Measurements from ENCODE around the gene PTPRD. TPM values are rescaled to one million over a fixed set of nuclear protein-coding genes. Genes with fewer than 3 reads are reported as not detected.

PTPRD gene
- total RNA-seq, 2 donors from 2014 or later, result 97.4 to 101 TPM

DNA sequence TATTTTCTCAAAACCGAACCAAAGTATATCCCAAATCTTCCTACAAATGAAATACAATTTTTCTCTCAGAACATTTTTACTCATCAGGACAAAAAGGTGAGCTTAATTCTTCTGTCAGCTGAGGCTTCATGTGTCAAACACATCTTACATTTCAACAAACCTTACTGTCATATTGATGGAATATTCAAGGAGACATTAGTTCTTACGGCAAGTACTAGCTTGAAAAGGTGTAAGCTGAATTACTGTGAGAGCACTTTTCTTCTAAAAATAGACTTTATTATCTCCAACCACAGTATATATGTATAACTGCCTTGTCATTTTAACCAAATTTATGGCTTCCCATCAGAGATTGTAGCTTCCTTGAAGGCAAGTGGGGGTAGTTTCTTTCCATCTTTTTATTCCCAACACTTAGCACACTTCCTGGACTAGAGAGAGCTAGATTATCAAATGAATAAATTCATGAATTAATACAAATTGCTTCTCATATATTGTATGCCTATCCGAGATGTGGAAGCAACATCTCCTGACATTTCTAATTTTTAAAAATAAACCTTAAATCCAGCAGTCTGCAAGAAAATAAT lies 1990.5 kb downstream of the PTPRD start:
- H3K9me3 Mint-ChIP-seq, result no peaks in the 10 kb centered on the region
- WGBS, 2 experiments (ENCODE audit: insufficient coverage in 1 of 2, insufficient read length in 1 of 2), result 97 to 100% methylated on average over 3 of the region's 3 CpGs

DNA sequence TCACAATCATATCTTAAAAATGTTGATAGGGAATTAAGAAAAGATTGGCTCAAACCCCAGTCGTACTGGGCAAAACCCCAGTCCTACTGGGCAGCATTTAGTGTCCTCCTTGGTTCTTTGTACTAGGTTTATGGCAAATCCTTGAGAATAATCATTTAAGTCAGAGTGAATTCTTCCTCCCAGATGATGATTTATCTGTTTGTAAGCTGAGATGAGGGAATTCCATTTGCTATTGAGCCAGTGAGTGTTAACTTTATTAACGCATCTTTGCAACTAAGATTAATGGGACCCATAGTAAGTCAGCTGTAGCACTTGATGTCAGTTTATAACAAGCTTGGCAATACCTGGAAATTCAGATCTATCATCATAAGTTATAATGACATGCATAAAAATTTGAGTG lies 1991.4 kb downstream of the PTPRD start:
- no peak overlapping the region for H3K27ac ChIP-seq (ENCODE audit: low read depth, low read length)
- peaks cover 3% of the 10 kb centered on the region for H3K9me3 ChIP-seq (ENCODE audit: control insufficient read depth, low read length)
- no peaks in the 10 kb centered on the region for H3K9me3 Mint-ChIP-seq
- no peaks in the 10 kb centered on the region for H3K4me1 ChIP-seq (ENCODE audit: control insufficient read depth, insufficient read depth, low read length)
- H3K36me3 Mint-ChIP-seq (ENCODE audit: low read depth), result no peaks in the 10 kb centered on the region
- H3K4me1 Mint-ChIP-seq, result peaks cover 7% of the 10 kb centered on the region
- DNase-seq, result no peak
- H3K27me3 Mint-ChIP-seq (ENCODE audit: insufficient read depth), result peaks cover 3% of the 10 kb centered on the region
- no peak overlapping the region for H3K27ac Mint-ChIP-seq
- H3K36me3 ChIP-seq (ENCODE audit: control insufficient read depth, insufficient read depth, low read length), result no peaks in the 10 kb centered on the region
- no peak overlapping the region for H3K4me3 ChIP-seq (ENCODE audit: low read length)
- H3K4me3 Mint-ChIP-seq, result no peak overlapping the region
- WGBS, 2 experiments (ENCODE audit: insufficient coverage in 1 of 2, insufficient read length in 1 of 2), result 98% methylated on average over 2 of the region's 2 CpGs; no CpG with 5 or more reads in 1 of the 2 experiments
- no peak overlapping the region for H3K9ac ChIP-seq (ENCODE audit: extremely low read depth, low read length, poor library complexity, severe bottlenecking)
- TF ChIP-seq, protein P1, sequence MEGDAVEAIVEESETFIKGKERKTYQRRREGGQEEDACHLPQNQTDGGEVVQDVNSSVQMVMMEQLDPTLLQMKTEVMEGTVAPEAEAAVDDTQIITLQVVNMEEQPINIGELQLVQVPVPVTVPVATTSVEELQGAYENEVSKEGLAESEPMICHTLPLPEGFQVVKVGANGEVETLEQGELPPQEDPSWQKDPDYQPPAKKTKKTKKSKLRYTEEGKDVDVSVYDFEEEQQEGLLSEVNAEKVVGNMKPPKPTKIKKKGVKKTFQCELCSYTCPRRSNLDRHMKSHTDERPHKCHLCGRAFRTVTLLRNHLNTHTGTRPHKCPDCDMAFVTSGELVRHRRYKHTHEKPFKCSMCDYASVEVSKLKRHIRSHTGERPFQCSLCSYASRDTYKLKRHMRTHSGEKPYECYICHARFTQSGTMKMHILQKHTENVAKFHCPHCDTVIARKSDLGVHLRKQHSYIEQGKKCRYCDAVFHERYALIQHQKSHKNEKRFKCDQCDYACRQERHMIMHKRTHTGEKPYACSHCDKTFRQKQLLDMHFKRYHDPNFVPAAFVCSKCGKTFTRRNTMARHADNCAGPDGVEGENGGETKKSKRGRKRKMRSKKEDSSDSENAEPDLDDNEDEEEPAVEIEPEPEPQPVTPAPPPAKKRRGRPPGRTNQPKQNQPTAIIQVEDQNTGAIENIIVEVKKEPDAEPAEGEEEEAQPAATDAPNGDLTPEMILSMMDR (conservative IDR thresholded peaks at IDR 0.05), result no peak
- no peaks in the 10 kb centered on the region for H3K27me3 ChIP-seq (ENCODE audit: control insufficient read depth, insufficient read depth, low read length, poor library complexity, severe bottlenecking)

More for the DNA sequence above, 1990.5 kb downstream of the PTPRD start:
- H3K27me3 Mint-ChIP-seq (ENCODE audit: insufficient read depth), result peaks cover 3% of the 10 kb centered on the region
- H3K9me3 ChIP-seq (ENCODE audit: control insufficient read depth, low read length), result peaks cover 3% of the 10 kb centered on the region
- H3K9ac ChIP-seq (ENCODE audit: extremely low read depth, low read length, poor library complexity, severe bottlenecking), result no peak overlapping the region
- no peaks in the 10 kb centered on the region for H3K36me3 ChIP-seq (ENCODE audit: control insufficient read depth, insufficient read depth, low read length)
- no peak overlapping the region for H3K4me3 ChIP-seq (ENCODE audit: low read length)
- no peaks in the 10 kb centered on the region for H3K36me3 Mint-ChIP-seq (ENCODE audit: low read depth)
- H3K27ac Mint-ChIP-seq, result no peak overlapping the region
- TF ChIP-seq, protein P1 (conservative IDR thresholded peaks at IDR 0.05), result no peak
- H3K4me3 Mint-ChIP-seq, result no peak overlapping the region
- no peaks in the 10 kb centered on the region for H3K4me1 ChIP-seq (ENCODE audit: control insufficient read depth, insufficient read depth, low read length)
- H3K4me1 Mint-ChIP-seq, result peaks cover 15% of the 10 kb centered on the region
- no peaks in the 10 kb centered on the region for H3K27me3 ChIP-seq (ENCODE audit: control insufficient read depth, insufficient read depth, low read length, poor library complexity, severe bottlenecking)
- H3K27ac ChIP-seq (ENCODE audit: low read depth, low read length), result no peak overlapping the region
- DNase-seq, result no peak

DNA sequence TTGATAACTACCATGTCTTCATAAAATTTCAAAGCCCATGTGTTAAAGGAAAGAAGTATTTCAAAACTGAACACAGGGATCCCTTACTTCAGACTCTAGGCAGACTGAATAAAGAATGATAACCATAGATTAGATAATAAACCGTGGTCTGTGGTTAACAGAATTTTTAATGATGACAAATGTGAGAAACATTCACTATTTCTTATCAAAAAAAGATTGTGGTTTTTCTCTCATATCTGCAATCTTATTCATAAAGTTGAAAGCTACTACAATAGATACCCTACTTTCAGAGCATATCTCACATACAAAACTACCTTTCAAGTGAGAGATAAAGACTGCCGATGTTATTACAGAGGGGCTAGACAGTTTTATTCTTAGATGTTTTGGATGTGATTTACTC lies 1996.4 kb downstream of the PTPRD start:
- TF ChIP-seq, protein P1 (conservative IDR thresholded peaks at IDR 0.05), result no peak
- 100% methylated on average over 2 of the region's 2 CpGs; no CpG with 5 or more reads in 1 of the 2 experiments for WGBS, 2 experiments (ENCODE audit: insufficient coverage in 1 of 2, insufficient read length in 1 of 2)

More for the DNA sequence above, 1996.4 kb downstream of the PTPRD start:
- Histone ChIP-seq H3K9ac (ENCODE audit: extremely low read depth, low read length, poor library complexity, severe bottlenecking) (no peak overlapping the region), H3K4me3 (ENCODE audit: low read length) (no peak overlapping the region), H3K27me3 (ENCODE audit: control insufficient read depth, insufficient read depth, low read length, poor library complexity, severe bottlenecking) (no peaks in the 10 kb centered on the region), H3K9me3 (ENCODE audit: control insufficient read depth, low read length) (no peaks in the 10 kb centered on the region), H3K27ac (ENCODE audit: low read depth, low read length) (no peak overlapping the region), H3K36me3 (ENCODE audit: control insufficient read depth, insufficient read depth, low read length) (no peaks in the 10 kb centered on the region), H3K4me1 (ENCODE audit: control insufficient read depth, insufficient read depth, low read length) (peaks cover 4% of the 10 kb centered on the region)
- H3K4me1 Mint-ChIP-seq, result peaks cover 11% of the 10 kb centered on the region
- no peak for DNase-seq
- H3K36me3 Mint-ChIP-seq (ENCODE audit: low read depth), result no peaks in the 10 kb centered on the region
- peaks cover 1% of the 10 kb centered on the region for H3K27me3 Mint-ChIP-seq (ENCODE audit: insufficient read depth)
- H3K27ac Mint-ChIP-seq, result no peak overlapping the region
- no peak overlapping the region for H3K4me3 Mint-ChIP-seq
- no peaks in the 10 kb centered on the region for H3K9me3 Mint-ChIP-seq

All from endodermal cell (in vitro differentiated cells).